Measurements from ENCODE around the gene PCNX4. TPM values are rescaled to one million over a fixed set of nuclear protein-coding genes. Genes with fewer than 3 reads are reported as not detected.

The PCNX4 gene
- total RNA-seq, 3 donors from 2014 or later = 32.6 to 85.9 (median 53.7) TPM

DNA sequence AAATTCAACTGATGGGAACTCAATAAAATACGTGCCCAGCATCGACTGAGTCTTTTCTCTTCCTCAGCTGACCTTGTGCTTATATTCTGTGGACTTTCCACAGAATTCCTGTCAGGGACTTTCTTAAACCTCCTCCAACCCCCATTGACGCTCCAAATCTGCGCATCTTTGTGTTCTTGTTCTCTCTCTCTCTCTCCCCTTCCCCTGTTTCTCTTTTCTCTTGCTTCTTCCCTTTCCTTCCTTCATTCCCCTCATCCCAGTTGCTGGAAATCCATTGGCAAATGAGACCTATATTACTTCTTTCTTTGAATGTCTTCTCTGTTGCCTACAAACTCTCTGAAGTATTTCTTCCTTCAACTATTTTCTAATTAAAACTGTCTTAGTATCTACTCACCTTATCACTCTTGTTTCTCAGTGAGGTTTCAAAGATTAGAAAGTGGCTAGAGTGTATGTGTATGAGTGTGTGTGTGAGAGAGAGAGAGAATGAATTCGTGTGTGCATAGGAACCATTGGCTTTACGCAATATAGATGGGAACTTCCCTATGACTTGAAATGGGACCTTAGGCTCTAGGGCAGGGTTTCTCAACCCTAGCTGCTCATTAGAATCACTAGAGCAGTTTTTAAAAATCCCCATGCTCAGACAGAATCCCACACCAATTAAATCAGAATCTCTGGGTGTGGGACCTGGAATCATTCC, 115.3 kb downstream of the PCNX4 start:
- peaks cover 0 to 6% of the 10 kb centered on the region in 2 donors for H3K4me1 ChIP-seq
- no peaks in the 10 kb centered on the region for H3K9me3 ChIP-seq
- no peak overlapping the region for H3K27ac ChIP-seq
- DNase-seq (ENCODE audit: low spot score in 2 of 2) = no peak
- H3K4me3 ChIP-seq = no peak overlapping the region
- H3K27me3 ChIP-seq = no peaks in the 10 kb centered on the region
- intact Hi-C loops (cut with DNase I; ENCODE audit: low total_unique reads) = loop anchor here (5.0 kb wide), 1 partner anchor 300 kb away; the partner anchor contains the start of gene SIX6
- TF ChIP-seq POLR2AphosphoS5 (IDR thresholded peaks at IDR 0.05) = no peak
- TF ChIP-seq, protein P1, sequence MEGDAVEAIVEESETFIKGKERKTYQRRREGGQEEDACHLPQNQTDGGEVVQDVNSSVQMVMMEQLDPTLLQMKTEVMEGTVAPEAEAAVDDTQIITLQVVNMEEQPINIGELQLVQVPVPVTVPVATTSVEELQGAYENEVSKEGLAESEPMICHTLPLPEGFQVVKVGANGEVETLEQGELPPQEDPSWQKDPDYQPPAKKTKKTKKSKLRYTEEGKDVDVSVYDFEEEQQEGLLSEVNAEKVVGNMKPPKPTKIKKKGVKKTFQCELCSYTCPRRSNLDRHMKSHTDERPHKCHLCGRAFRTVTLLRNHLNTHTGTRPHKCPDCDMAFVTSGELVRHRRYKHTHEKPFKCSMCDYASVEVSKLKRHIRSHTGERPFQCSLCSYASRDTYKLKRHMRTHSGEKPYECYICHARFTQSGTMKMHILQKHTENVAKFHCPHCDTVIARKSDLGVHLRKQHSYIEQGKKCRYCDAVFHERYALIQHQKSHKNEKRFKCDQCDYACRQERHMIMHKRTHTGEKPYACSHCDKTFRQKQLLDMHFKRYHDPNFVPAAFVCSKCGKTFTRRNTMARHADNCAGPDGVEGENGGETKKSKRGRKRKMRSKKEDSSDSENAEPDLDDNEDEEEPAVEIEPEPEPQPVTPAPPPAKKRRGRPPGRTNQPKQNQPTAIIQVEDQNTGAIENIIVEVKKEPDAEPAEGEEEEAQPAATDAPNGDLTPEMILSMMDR (IDR thresholded peaks at IDR 0.05) = no peak
- no peak for TF ChIP-seq POLR2A (IDR thresholded peaks at IDR 0.05)
- H3K36me3 ChIP-seq = no peaks in the 10 kb centered on the region

DNA sequence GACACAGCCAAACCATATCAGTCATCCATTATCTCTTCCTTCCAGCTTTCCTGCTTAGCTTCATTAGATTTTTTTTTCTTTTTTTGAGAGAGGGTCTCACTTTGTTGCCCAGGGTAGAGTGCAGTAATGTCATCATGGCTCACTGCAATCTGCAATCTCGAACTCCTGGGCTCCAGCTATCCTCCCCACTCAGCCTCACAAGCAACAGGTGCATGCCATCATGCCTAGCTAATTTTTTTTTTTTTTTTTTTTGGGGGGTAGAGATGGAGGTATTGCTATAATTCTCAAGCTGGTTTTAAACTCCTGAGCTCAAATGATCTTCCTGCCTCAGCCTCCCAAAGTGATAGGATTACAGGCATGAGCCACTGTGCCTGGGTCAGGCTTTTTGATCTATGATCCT, 119.0 kb downstream of the PCNX4 start:
- Histone ChIP-seq H3K36me3 (no peaks in the 10 kb centered on the region), H3K27ac (no peak overlapping the region), H3K9me3 (no peaks in the 10 kb centered on the region), H3K4me1 (no peaks in the 10 kb centered on the region), H3K27me3 (no peaks in the 10 kb centered on the region), H3K4me3 (no peak overlapping the region)
- TF ChIP-seq, protein P1 (IDR thresholded peaks at IDR 0.05) = no peak
- TF ChIP-seq POLR2AphosphoS5 (IDR thresholded peaks at IDR 0.05) (no peak), POLR2A (IDR thresholded peaks at IDR 0.05) (no peak)
- intact Hi-C loops (cut with DNase I; ENCODE audit: low total_unique reads) = no loop called here
- DNase-seq (ENCODE audit: low spot score in 2 of 2) = no peak

DNA sequence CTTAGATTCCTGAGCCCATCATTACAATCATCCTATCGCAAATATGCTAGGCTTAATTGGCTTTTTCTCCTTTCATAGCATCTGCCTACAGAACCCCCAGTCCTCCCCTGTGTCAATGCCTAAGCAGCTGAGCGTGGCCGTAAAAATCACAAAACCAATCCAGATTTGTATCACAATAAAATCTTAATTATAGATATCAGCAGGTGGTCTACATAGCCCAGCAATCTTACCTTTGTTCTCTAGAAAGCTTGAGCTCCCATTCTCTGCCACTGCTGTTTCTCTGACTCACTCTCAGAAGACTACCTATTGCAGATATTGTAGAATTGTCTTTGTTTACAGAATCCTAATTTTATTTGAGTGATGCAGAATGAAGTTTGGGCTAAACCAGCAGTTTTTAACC, 119.4 kb downstream of the PCNX4 start:
- H3K27ac ChIP-seq = no peak overlapping the region
- intact Hi-C loops (cut with DNase I; ENCODE audit: low total_unique reads) = no loop called here
- DNase-seq (ENCODE audit: low spot score in 2 of 2) = no peak
- no peaks in the 10 kb centered on the region for H3K9me3 ChIP-seq
- H3K36me3 ChIP-seq = no peaks in the 10 kb centered on the region
- no peaks in the 10 kb centered on the region for H3K4me1 ChIP-seq
- TF ChIP-seq POLR2A (IDR thresholded peaks at IDR 0.05) (no peak), POLR2AphosphoS5 (IDR thresholded peaks at IDR 0.05) (no peak)
- TF ChIP-seq, protein P1 (IDR thresholded peaks at IDR 0.05) = no peak
- H3K4me3 ChIP-seq = no peak overlapping the region
- no peaks in the 10 kb centered on the region for H3K27me3 ChIP-seq

DNA sequence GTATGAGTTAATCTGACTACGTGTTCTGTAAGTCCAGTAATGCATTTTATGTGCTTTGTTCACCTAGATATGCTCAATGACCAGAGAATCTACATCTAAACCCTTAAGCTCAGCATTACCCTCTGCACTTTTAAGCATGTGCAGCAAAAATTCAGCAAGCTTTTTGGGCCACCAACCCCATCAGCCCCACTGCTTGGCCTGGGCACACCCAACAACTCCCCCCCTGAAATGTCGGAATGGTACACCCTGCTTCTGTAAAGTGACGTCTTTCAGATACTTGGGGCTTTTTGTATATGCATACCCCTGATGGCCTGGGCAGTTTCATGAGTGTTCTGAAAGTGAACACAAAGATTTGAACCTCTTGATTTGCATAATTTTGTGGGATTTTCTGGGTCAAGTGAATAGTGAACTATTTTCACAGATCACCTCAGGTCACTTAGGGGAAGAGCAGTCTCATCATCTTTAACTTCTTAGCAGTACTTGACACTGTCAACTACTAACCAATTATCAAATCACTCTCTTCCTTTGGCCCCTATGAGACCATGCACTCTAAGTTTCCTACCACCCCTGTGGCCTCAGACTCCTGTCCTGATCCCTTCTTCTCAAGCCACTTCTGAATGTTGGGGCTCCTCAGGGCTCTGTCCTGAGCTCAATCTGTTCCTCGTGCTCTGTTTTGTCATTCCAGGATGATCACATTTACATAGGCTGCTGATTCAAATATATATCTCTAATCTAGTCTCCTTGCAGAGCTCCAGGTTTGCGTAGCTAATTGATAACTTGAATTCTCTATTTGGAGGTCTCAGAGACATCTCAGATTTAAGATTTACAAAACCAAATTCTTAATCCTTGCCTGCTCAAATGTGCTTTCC, 121.0 kb downstream of the PCNX4 start:
- H3K4me1 ChIP-seq = no peaks in the 10 kb centered on the region
- no peaks in the 10 kb centered on the region for H3K36me3 ChIP-seq
- no peak for DNase-seq (ENCODE audit: low spot score in 2 of 2)
- intact Hi-C loops (cut with DNase I; ENCODE audit: low total_unique reads) = no loop called here
- H3K9me3 ChIP-seq = no peaks in the 10 kb centered on the region
- TF ChIP-seq POLR2A (IDR thresholded peaks at IDR 0.05) = no peak
- TF ChIP-seq, protein P1 (IDR thresholded peaks at IDR 0.05) = no peak
- TF ChIP-seq POLR2AphosphoS5 (IDR thresholded peaks at IDR 0.05) = no peak
- H3K27ac ChIP-seq = no peak overlapping the region
- no peaks in the 10 kb centered on the region for H3K27me3 ChIP-seq
- no peak overlapping the region for H3K4me3 ChIP-seq

DNA sequence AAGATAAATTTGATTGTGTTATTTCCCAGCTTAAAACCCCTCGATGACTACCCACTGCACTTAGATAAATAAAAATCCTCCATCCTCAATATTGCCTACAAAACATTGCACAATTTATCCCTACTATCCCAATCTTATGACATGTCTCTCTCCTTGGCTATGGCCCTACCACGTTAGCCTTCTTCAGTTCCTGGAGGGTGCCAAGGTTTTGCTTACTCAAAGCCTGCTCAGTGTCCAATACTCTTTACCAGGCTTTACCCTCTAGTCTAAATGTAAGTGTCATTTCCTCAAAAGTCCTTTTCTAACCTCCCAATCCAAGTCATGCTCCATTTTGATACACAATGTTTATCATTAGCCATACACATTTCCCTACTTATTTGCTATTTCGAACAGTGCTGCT, 122.3 kb downstream of the PCNX4 start:
- Histone ChIP-seq H3K27ac (no peak overlapping the region), H3K9me3 (no peaks in the 10 kb centered on the region), H3K36me3 (no peaks in the 10 kb centered on the region), H3K4me3 (no peak overlapping the region), H3K27me3 (no peaks in the 10 kb centered on the region), H3K4me1 (no peaks in the 10 kb centered on the region)
- intact Hi-C loops (cut with DNase I; ENCODE audit: low total_unique reads) = no loop called here
- TF ChIP-seq POLR2AphosphoS5 (IDR thresholded peaks at IDR 0.05) = no peak
- DNase-seq (ENCODE audit: low spot score in 2 of 2) = no peak

Data from breast epithelium (tissue), 4 donors.